ENCODE data around the gene RCBTB1. TPM values are rescaled to one million over a fixed set of nuclear protein-coding genes. Genes with fewer than 3 reads are reported as not detected.

Gene RCBTB1
- total RNA-seq, result 10 to 100 TPM; 23.8 to 26.9 TPM

DNA sequence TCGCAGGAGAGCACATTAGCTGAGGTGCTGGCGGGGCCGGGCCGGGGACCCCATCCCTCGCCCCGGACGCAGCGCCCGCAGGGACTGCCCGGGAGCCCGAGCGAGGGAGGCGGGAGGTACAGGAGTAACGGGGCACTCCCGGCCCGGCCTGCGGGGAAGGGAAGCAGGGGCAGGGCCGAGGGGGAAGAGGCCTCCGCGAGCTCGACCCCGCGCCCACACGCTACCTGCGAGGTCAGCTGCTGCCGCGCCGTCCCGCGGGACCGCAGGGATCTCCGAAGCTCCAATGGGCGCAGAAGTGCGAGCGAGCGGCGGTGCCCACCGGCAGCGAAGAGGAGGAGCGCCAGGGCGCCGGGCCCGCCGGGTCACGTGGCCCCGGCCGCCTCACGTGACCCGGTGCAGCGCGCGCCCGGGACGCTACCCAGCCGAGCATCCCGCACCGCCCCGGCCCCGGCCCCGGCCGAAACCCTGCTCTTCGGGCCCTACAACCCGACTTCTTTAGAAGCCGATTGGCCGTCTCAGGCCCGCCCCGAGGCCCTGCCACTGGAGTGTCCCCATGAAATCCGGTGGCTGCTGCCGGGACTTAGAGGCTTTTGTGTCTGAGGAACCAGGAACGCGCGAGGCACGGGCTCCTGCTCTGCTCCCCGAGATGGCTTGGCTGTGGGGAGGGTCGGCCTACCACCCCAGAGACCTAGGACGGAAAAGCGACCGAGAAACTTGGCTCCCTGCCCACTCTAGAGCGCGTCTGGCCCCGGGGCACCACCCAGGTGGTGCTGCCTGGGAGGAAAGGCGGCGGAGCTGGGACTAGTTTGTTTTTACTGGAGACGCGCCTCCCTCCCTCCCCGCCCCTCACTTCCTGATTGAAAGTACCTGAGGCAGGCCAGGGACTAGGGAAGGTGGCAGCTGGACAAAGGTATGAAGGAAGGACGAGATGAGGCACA lies at the start of gene RCBTB1:
RCBTB1 (minus strand) TSS at position 339 of the 938 bp plus-strand sequence. CDS start 18,279 bp downstream, outside the sequence.
- DNase-seq, result peak; percentile 79 to 80
- H3K4me3 Mint-ChIP-seq, result peak within 1 kb of the TSS; percentile 95 to 97
- peak within 1 kb of the TSS; percentile 97 for H3K27ac Mint-ChIP-seq
- H3K9me3 Mint-ChIP-seq, result no peaks in the 10 kb centered on the region
- peaks cover 3 to 5% of the 10 kb centered on the region in 2 donors for H3K36me3 Mint-ChIP-seq (ENCODE audit: insufficient read depth in 2 of 2)
- H3K27me3 Mint-ChIP-seq (ENCODE audit: low read depth), result no peaks in the 10 kb centered on the region
- H3K4me1 Mint-ChIP-seq (ENCODE audit: low read depth), result peaks cover 37% of the 10 kb centered on the region
- peak; percentile 97 to 98 for ATAC-seq (replicated peaks in 1 of 2)

DNA sequence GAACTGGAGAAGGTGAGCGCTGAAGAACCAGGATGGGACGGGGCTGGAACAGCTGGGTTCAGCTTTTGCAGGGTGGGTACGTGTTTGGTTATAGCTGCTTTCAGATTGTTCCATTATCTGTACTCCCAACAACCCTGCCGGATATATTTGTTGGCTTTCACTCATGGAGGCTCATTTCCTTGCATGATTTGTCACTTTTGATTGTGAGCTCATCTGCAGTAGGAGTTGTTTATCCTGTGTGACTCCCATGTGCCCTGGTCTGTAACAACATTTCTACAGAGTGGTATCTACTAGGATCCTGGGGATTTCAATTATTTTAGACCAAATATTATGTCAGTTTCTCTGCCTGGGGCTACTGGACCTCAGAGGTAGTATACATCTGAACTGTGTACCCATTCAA lies 48.4 kb upstream of the RCBTB1 start:
- Mint-ChIP-seq H3K27me3 (ENCODE audit: low read depth) (no peaks in the 10 kb centered on the region), H3K27ac (no peak overlapping the region), H3K4me1 (ENCODE audit: low read depth) (peaks cover 18% of the 10 kb centered on the region), H3K9me3 (no peaks in the 10 kb centered on the region), H3K4me3 (no peak overlapping the region), H3K36me3 (ENCODE audit: insufficient read depth in 2 of 2) (no peaks in the 10 kb centered on the region)
- DNase-seq, result no peak
- no peak for ATAC-seq (replicated peaks in 1 of 2)

DNA sequence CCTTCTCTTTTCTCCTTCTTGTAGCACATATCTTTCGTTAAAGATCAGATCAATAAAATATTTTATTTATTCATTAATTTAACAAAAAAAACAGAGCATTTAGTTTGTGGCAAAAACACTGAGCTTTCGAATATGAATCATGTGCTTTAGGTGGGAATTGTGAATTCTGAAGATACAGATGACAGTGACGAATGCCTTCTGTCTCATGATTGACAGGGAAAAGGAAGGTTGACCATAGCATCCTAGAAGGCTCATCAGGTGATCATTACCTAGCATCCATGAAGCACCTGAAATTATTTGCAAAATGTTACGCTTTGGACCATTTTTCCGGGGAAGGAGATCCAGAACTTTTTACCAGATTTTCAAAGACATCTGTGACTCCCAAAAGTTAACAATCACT lies 46.8 kb upstream of the RCBTB1 start:
- no peaks in the 10 kb centered on the region for H3K36me3 Mint-ChIP-seq (ENCODE audit: insufficient read depth in 2 of 2)
- H3K27me3 Mint-ChIP-seq (ENCODE audit: low read depth), result no peaks in the 10 kb centered on the region
- no peak overlapping the region for H3K27ac Mint-ChIP-seq
- H3K9me3 Mint-ChIP-seq, result no peaks in the 10 kb centered on the region
- peaks cover 29% of the 10 kb centered on the region for H3K4me1 Mint-ChIP-seq (ENCODE audit: low read depth)
- ATAC-seq (replicated peaks in 1 of 2), result no peak
- no peak for DNase-seq
- no peak overlapping the region for H3K4me3 Mint-ChIP-seq

DNA sequence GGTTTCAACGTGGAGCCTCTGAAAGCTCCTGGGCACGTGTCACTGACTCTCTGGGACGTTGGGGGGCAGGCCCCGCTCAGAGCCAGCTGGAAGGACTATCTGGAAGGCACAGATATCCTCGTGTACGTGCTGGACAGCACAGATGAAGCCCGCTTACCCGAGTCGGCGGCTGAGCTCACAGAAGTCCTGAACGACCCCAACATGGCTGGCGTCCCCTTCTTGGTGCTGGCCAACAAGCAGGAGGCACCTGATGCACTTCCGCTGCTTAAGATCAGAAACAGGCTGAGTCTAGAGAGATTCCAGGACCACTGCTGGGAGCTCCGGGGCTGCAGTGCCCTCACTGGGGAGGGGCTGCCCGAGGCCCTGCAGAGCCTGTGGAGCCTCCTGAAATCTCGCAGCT lies 45.2 kb upstream of the RCBTB1 start:
- Mint-ChIP-seq H3K27me3 (ENCODE audit: low read depth) (no peaks in the 10 kb centered on the region), H3K9me3 (no peaks in the 10 kb centered on the region), H3K36me3 (ENCODE audit: insufficient read depth in 2 of 2) (no peaks in the 10 kb centered on the region), H3K4me1 (ENCODE audit: low read depth) (peaks cover 22% of the 10 kb centered on the region), H3K4me3 (no peak overlapping the region), H3K27ac (no peak overlapping the region)
- no peak for DNase-seq
- ATAC-seq (replicated peaks in 1 of 2), result no peak

DNA sequence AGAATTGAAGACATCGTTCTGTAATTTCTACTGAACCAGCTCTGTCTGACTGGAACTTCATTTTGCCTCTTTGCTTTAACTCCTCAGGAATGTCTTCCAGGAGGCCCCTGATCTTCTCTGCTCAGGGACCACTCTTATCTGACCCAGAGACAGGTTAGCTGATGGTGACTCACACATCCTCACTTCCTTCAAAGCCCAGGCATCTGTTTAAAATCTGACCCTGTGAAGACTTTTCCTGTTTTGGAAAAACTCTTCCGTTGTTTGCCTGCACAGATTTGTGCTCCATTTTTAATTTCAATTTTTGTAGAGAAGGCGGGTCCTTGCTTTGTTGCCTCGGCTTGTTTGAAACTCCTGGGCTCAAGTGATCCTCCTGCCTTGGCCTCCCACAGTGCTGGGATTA lies 44.6 kb upstream of the RCBTB1 start:
- no peak for DNase-seq
- no peak for ATAC-seq (replicated peaks in 1 of 2)
- H3K4me1 Mint-ChIP-seq (ENCODE audit: low read depth), result peaks cover 16% of the 10 kb centered on the region
- H3K27me3 Mint-ChIP-seq (ENCODE audit: low read depth), result no peaks in the 10 kb centered on the region
- no peak overlapping the region for H3K4me3 Mint-ChIP-seq
- no peaks in the 10 kb centered on the region for H3K36me3 Mint-ChIP-seq (ENCODE audit: insufficient read depth in 2 of 2)
- H3K27ac Mint-ChIP-seq, result no peak overlapping the region
- no peaks in the 10 kb centered on the region for H3K9me3 Mint-ChIP-seq

DNA sequence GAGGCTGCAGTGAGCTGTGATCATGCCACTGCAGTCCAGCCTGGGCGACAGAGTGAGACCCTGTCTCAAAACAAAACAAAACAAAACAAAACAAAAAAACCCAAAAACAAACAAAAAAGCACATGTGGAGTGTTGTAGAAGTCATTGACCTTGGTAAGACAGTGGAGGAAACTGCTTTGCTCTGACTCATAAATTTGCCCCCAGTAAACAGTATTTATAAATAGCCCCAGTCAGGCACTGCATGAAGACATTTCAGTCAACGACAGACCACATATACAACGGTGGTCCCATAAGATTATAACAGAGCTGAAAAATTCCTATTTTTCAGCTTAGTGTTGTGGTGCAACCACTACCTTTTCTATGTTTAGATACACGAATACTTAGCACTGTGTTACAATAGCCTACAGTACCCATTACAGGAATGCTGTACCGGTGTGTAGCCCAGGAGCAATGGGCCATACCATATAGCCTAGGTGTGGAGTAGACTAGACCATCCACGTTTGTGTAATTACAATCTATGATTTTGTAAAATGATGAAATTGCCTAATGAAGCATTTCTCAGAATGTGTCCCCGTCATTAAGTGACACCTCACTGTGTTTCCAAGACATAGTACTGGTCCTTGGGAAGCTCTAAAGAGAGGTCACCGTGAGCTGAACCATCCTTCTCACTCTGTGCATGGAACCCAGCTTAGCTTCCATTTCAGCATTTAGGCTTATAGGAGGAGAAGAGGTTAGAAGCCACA lies 44.0 kb upstream of the RCBTB1 start:
- ATAC-seq (replicated peaks in 1 of 2), result no peak
- no peaks in the 10 kb centered on the region for H3K36me3 Mint-ChIP-seq (ENCODE audit: insufficient read depth in 2 of 2)
- H3K27me3 Mint-ChIP-seq (ENCODE audit: low read depth), result no peaks in the 10 kb centered on the region
- DNase-seq, result no peak
- peaks cover 12% of the 10 kb centered on the region for H3K4me1 Mint-ChIP-seq (ENCODE audit: low read depth)
- no peak overlapping the region for H3K27ac Mint-ChIP-seq
- H3K4me3 Mint-ChIP-seq, result no peak overlapping the region
- no peaks in the 10 kb centered on the region for H3K9me3 Mint-ChIP-seq

DNA sequence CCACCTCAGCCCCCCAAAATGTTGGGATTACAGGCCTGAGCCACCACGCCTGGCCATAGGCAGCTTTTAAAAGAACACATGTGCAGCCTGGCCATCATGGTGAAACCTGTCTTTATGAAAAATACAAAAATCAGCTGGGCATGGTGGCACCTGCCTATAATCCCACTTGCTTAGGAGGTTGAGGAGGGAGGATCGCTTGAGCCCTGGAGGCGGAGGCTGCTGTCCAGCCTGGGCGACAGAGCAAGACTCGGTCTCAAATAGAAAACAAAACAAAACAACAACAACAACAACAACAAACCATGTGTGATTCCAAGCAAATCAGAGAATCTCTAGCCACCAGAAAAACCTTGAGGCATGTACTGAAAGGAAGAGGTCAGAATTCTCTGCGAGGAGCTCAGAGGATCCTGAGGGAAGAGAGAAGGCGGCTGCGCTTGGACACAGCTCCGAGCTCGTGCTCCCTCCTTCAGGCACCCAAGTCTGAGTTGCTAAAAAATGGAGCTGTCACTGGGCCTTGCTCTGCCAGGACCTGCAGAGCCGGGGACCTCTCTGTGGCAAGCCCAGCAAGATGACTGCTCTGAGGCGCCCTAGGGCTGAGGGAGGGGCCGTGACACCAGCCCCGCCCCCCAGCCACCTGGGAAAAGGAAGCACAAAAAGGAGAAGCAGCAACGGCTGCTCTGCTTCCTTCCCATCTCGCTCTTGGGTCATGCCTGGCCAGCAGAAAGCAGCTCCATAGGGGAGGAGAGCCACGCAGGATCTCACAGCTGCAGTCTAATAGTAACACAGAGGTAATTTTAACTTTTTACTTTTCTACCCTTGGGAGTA lies 42.7 kb upstream of the RCBTB1 start, which contains the start of gene ARL11:
ARL11 (plus strand) TSS at position 677 of the 822 bp plus-strand sequence. CDS start 1,941 bp downstream, outside the sequence.
- peaks cover 12% of the 10 kb centered on the region for H3K4me1 Mint-ChIP-seq (ENCODE audit: low read depth)
- ATAC-seq (replicated peaks in 1 of 2), result peak; percentile 91
- peak within 1 kb of the TSS; percentile 72 for H3K27ac Mint-ChIP-seq
- no peaks in the 10 kb centered on the region for H3K27me3 Mint-ChIP-seq (ENCODE audit: low read depth)
- DNase-seq, result peak; percentile 57 to 62
- no peaks in the 10 kb centered on the region for H3K36me3 Mint-ChIP-seq (ENCODE audit: insufficient read depth in 2 of 2)
- peak within 1 kb of the TSS; percentile 84 to 90 for H3K4me3 Mint-ChIP-seq
- no peaks in the 10 kb centered on the region for H3K9me3 Mint-ChIP-seq

DNA sequence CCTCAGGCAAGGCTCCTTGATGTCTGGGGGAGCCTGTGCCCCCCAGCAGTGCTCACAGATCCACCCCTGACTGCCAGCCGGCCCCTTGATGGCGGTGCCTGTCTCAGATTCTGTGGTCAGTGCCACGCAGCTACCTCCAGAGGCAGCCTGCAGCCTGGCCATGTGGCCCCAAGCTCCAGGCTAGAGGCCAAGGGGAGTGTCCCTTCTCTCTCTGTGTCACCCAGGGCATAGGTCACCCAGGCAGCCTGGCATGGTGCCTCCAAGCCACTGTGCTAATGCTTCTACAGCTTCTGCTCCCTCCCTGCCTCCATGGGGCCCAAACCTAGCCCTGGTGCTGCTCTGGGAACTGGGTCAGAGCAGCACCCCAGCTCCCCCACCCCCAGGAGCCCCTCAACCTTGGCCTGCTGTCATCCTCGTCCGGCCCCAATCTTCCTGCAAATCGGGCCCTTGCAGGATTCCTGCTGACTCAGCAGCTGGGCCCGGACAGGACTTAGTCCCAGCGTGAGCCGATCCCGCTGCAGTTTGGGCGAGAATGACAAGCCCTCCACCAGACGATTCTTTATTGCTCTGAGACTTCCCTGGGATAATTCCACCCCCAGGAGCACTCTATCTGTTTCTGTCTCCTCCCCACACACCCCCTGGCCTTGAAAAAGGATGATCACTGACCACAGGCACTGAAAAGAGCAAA lies 40.2 kb upstream of the RCBTB1 start:
- ATAC-seq (replicated peaks in 1 of 2), result no peak
- H3K9me3 Mint-ChIP-seq, result no peaks in the 10 kb centered on the region
- no peak overlapping the region for H3K27ac Mint-ChIP-seq
- H3K4me3 Mint-ChIP-seq, result no peak overlapping the region
- peaks cover 12% of the 10 kb centered on the region for H3K4me1 Mint-ChIP-seq (ENCODE audit: low read depth)
- H3K36me3 Mint-ChIP-seq (ENCODE audit: insufficient read depth in 2 of 2), result no peaks in the 10 kb centered on the region
- DNase-seq, result no peak
- no peaks in the 10 kb centered on the region for H3K27me3 Mint-ChIP-seq (ENCODE audit: low read depth)

DNA sequence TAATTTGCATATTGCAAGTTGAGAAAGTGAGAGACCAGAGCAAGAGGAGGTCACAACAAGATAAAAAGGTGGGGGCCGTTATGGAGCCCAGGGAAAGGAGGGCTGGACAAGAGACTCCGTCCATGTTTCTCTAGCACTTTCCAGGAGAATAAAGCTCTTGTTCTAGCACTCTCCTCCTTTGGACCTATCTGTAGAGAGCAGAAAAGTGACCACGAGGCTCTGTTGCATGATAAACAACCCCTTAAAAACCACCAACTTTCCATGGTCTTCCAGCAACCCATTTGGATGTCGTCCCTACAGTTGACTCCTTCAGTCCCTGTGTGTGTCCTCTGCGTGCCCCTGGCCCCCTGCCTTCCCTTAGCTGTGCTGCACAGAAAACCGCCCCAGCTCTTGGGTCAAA lies 38.9 kb upstream of the RCBTB1 start:
- Mint-ChIP-seq H3K36me3 (ENCODE audit: insufficient read depth in 2 of 2) (no peaks in the 10 kb centered on the region), H3K27ac (no peak overlapping the region), H3K4me1 (ENCODE audit: low read depth) (peaks cover 12% of the 10 kb centered on the region), H3K9me3 (no peaks in the 10 kb centered on the region), H3K27me3 (ENCODE audit: low read depth) (no peaks in the 10 kb centered on the region), H3K4me3 (no peak overlapping the region)
- no peak for ATAC-seq (replicated peaks in 1 of 2)
- DNase-seq, result no peak

DNA sequence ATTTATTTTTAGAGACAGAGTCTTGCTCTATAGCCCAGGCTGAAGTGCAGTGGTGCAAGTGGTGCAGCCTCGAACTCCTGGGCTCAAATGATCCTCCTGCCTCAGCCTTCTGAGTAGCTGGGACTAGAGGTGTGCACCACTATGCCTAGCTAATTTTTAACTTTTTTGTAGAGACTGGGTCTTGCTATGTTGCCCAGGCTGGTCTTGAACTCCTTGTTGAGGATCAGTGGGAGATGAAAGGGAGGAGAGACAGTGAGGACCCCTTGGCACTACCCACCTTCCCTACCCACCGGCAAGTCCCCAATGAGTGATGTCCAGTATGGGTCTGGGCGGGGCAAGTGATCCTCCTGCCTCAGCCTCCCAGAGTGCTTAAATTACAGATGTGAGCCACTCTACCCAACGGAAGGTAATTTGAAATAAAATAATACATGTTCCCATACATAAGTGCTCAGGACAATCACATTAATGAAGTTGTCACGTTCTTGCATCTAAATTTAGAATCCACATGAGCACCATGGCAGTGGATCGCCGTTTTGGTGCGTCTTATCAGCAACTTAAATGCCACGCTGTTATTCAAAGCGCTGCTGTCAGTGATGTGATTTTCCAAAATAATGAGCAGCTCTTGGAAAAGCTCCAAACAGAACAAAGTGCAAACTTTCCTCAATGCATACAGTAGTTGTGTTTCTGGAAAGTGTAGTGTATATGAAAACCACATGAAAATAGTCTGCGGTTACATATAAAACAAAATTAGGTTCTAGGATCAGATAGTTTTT lies 37.0 kb upstream of the RCBTB1 start:
- Mint-ChIP-seq H3K36me3 (ENCODE audit: insufficient read depth in 2 of 2) (no peaks in the 10 kb centered on the region), H3K9me3 (no peaks in the 10 kb centered on the region), H3K4me3 (no peak overlapping the region), H3K27me3 (ENCODE audit: low read depth) (no peaks in the 10 kb centered on the region), H3K27ac (no peak overlapping the region), H3K4me1 (ENCODE audit: low read depth) (no peaks in the 10 kb centered on the region)
- DNase-seq (no peak), ATAC-seq (replicated peaks in 1 of 2) (no peak)

DNA sequence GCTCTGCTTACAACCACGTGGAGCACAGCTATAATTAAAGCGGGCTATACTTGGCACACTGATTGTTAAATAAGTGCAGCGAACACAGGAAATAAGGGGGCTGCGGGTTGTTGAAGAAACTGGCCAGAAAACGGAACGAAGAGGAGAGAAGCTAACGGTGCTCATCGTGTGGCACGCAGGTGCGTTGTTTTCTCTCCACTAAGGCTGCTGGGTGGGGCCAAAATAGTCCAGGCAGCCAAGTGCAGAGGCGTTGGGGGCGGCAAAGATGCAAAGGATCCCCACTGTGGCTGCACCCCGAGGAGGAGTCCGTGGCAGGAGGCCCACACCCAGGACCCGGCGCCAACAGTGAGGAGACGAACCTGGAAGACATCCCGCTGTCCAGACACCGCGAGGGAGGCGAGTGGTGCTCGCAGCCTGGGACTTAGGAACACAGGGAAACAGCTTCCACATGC lies 34.8 kb upstream of the RCBTB1 start:
- Mint-ChIP-seq H3K9me3 (no peaks in the 10 kb centered on the region), H3K27ac (no peak overlapping the region), H3K4me1 (ENCODE audit: low read depth) (no peaks in the 10 kb centered on the region), H3K27me3 (ENCODE audit: low read depth) (no peaks in the 10 kb centered on the region), H3K4me3 (no peak overlapping the region), H3K36me3 (ENCODE audit: insufficient read depth in 2 of 2) (no peaks in the 10 kb centered on the region)
- no peak for DNase-seq
- ATAC-seq (replicated peaks in 1 of 2), result no peak

DNA sequence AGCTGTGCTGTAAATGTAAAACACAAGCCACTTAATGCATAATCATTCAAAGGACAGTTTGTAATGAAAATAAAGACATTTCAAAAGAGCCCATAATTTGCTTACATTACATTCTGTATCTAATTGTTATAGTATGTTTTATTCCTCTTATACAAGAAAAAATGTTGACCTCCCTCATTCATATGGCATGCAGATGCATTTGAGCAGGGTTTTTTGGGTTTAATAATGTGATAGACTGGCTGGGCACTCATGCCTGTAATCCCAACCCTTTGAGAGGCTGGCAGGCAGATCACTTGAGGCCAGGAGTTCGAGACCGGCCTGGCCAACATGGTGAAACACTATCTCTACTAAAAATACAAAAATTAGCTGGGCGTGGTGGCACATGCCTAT lies 31.3 kb upstream of the RCBTB1 start:
- no peaks in the 10 kb centered on the region for H3K27me3 Mint-ChIP-seq (ENCODE audit: low read depth)
- no peaks in the 10 kb centered on the region for H3K36me3 Mint-ChIP-seq (ENCODE audit: insufficient read depth in 2 of 2)
- no peak overlapping the region for H3K27ac Mint-ChIP-seq
- no peaks in the 10 kb centered on the region for H3K4me1 Mint-ChIP-seq (ENCODE audit: low read depth)
- no peak for DNase-seq
- H3K9me3 Mint-ChIP-seq, result peaks cover 0 to 2% of the 10 kb centered on the region in 2 donors
- H3K4me3 Mint-ChIP-seq, result no peak overlapping the region
- no peak for ATAC-seq (replicated peaks in 1 of 2)
